ENCODE data around the gene FBXL16. TPM values are rescaled to one million over a fixed set of nuclear protein-coding genes. Genes with fewer than 3 reads are reported as not detected.

FBXL16 gene
- total RNA-seq, 3 donors from 2014 or later = 2.6 to 4.2 TPM; not detected in 1

DNA sequence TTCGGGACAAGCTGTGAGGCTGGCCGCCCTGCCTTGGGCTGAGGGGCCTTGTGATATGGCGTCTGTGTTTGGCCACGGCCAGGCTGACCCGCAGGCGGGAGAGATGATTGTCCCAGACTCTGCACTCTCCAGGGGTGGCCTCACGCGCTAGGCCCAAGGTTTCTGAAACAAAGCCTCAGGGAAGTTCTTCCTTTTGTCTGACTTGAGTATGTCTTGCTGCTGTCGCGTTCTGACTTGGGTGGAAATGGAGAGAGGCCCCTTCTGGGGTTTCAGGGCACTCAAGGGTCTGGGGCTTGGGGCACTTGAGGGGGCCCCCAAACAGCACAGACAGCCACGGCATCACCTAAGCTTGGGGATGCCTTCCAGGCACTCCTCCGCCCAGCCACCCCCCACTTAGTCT, 5.5 kb upstream of the FBXL16 start:
- Histone ChIP-seq H3K27me3 (peaks cover 13 to 60% of the 10 kb centered on the region in 2 donors), H3K9me3 (no peaks in the 10 kb centered on the region), H3K36me3 (no peaks in the 10 kb centered on the region), H3K4me3 (no peak overlapping the region), H3K27ac (no peak overlapping the region), H3K4me1 (peaks cover 0 to 9% of the 10 kb centered on the region in 2 donors)
- intact Hi-C loops (cut with DNase I; ENCODE audit: low total_unique reads) = no loop called here
- no peak for DNase-seq (ENCODE audit: low spot score in 2 of 2)
- no peak for TF ChIP-seq POLR2A (IDR thresholded peaks at IDR 0.05)
- no peak for TF ChIP-seq POLR2AphosphoS5 (IDR thresholded peaks at IDR 0.05)
- TF ChIP-seq, protein P1, sequence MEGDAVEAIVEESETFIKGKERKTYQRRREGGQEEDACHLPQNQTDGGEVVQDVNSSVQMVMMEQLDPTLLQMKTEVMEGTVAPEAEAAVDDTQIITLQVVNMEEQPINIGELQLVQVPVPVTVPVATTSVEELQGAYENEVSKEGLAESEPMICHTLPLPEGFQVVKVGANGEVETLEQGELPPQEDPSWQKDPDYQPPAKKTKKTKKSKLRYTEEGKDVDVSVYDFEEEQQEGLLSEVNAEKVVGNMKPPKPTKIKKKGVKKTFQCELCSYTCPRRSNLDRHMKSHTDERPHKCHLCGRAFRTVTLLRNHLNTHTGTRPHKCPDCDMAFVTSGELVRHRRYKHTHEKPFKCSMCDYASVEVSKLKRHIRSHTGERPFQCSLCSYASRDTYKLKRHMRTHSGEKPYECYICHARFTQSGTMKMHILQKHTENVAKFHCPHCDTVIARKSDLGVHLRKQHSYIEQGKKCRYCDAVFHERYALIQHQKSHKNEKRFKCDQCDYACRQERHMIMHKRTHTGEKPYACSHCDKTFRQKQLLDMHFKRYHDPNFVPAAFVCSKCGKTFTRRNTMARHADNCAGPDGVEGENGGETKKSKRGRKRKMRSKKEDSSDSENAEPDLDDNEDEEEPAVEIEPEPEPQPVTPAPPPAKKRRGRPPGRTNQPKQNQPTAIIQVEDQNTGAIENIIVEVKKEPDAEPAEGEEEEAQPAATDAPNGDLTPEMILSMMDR (IDR thresholded peaks at IDR 0.05) = no peak

DNA sequence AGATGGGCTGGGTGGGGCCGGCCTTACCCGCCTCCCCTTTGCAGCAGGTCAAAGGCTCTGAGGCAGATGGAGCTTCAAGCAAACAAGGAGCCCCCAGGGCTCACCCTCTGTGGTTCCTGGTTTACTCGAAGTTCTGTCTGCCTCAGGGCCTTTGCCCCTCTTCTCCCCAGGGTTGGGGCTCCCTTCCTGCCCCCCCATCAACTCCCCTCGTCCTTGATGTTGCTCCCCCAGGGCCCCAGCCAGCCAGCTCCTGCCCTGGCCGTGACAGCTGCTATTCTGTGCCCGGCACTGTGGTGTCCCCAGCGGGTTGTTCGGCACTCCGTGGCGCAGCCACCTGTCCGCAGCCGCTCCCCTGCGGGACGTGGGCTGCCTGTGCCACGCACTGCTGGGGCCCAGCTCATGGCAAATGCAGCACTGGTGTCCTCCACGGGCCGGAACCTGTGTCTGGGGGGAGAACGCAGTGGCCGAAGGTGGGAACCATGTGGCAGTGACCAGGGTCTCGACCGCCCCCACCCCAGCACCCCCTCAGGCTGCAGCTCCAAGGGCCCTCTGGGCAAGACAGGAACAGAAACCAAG, 5.0 kb upstream of the FBXL16 start:
- TF ChIP-seq POLR2AphosphoS5 (IDR thresholded peaks at IDR 0.05) (no peak), POLR2A (IDR thresholded peaks at IDR 0.05) (no peak)
- TF ChIP-seq, protein P1 (IDR thresholded peaks at IDR 0.05) = no peak
- Histone ChIP-seq H3K4me1 (peaks cover 0 to 6% of the 10 kb centered on the region in 2 donors), H3K36me3 (no peaks in the 10 kb centered on the region), H3K27me3 (peaks cover 13 to 62% of the 10 kb centered on the region in 2 donors), H3K9me3 (no peaks in the 10 kb centered on the region), H3K4me3 (no peak overlapping the region), H3K27ac (no peak overlapping the region)
- intact Hi-C loops (cut with DNase I; ENCODE audit: low total_unique reads) = no loop called here
- DNase-seq (ENCODE audit: low spot score in 2 of 2) = no peak

DNA sequence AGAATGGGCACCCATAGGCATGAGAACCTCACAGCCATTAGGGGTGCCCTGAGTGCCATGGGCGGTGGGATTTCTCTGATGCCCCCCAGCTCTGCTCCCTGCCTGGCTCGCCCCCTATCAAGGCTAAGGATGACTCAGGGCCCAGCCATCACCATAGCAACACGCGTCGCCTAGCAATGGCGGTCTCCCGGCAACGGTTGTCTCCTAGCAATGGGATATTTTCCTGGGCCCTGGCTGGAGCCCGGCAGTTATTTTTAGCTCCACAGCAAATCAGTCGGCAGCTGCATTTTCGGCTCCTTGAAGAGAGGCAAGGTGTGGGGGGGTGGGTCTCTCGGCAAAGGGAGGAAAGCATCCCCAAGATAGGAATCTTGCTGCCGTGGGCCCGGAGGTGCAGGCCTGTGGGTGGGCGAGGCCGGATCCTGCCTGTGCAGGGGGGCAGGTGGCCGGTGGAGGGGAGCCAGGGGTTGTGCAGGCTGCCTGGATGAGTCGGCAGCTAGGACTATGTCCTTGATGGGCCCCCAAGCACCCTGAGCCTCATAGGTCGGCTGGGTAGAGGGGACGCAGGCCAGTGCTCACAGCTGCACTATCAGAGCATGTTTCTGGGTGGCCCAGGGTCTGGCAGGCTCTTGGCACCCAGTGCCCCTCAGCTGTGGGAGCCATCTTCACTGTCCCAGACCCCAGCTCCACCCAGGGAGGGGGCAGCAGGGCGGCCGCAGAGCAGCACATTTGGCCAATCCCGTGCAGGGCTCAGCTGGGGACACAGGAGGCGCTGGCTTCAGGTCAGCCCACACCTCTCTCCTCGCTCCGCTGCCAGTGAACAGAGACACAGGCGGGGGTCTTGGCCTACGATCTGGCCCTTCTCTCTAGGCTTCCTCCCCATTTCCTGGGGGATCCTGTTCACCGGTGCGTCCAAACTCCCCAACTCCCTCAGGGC, 4.2 kb upstream of the FBXL16 start:
- no peaks in the 10 kb centered on the region for H3K9me3 ChIP-seq
- DNase-seq (ENCODE audit: low spot score in 2 of 2) = no peak
- no peak overlapping the region for H3K27ac ChIP-seq
- peaks cover 18 to 67% of the 10 kb centered on the region in 2 donors for H3K27me3 ChIP-seq
- intact Hi-C loops (cut with DNase I; ENCODE audit: low total_unique reads) = no loop called here
- H3K36me3 ChIP-seq = no peaks in the 10 kb centered on the region
- peaks cover 0 to 6% of the 10 kb centered on the region in 2 donors for H3K4me1 ChIP-seq
- H3K4me3 ChIP-seq = no peak overlapping the region
- no peak for TF ChIP-seq POLR2A (IDR thresholded peaks at IDR 0.05)
- TF ChIP-seq, protein P1 (IDR thresholded peaks at IDR 0.05) = no peak
- no peak for TF ChIP-seq POLR2AphosphoS5 (IDR thresholded peaks at IDR 0.05)

DNA sequence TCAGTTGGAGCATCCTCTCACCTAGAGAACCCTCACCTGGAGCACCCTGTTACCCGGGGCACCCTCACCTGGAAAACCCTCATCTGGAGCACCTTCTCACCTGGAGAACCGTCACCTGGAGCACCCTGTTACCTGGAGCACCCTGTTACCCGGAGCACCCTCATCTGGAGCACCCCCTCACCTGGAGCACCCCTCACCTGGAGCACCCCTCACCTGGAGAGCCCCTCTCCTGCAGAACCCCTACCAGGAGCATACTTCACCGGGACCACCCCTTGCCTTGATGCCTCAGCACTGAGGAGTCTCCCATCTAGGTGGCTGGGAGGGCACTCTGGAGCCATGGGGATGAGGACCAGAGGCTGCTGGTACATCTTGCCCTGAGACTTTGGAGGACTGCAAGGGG, 3.4 kb upstream of the FBXL16 start:
- Histone ChIP-seq H3K27ac (no peak overlapping the region), H3K4me1 (peaks cover 0 to 6% of the 10 kb centered on the region in 2 donors), H3K9me3 (no peaks in the 10 kb centered on the region), H3K27me3 (peaks cover 24 to 76% of the 10 kb centered on the region in 2 donors), H3K36me3 (no peaks in the 10 kb centered on the region), H3K4me3 (no peak overlapping the region)
- no peak for DNase-seq (ENCODE audit: low spot score in 2 of 2)
- TF ChIP-seq POLR2AphosphoS5 (IDR thresholded peaks at IDR 0.05) (no peak), POLR2A (IDR thresholded peaks at IDR 0.05) (no peak)
- TF ChIP-seq, protein P1 (IDR thresholded peaks at IDR 0.05) = no peak
- intact Hi-C loops (cut with DNase I; ENCODE audit: low total_unique reads) = no loop called here

DNA sequence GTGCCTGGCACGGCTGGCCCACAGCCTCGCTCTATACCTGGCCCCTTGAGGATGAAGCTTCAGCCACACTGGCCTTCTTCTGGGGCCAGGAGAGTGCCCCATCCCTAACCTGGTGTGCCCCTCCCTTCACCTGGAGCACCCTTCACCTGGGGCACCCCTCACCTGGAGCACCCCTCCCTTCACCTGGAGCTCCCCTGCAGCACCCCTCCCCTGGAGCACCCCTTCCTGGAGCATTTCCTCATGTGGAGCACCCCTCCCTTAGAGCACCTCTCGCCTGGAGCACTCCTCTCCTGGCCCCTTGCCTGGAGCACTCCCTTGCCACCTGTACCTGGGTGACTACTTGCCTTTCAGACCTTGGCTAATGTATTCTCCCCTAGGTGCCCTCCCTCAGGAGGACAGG, 2.4 kb upstream of the FBXL16 start:
- intact Hi-C loops (cut with DNase I; ENCODE audit: low total_unique reads) = no loop called here
- Histone ChIP-seq H3K27ac (no peak overlapping the region), H3K9me3 (no peaks in the 10 kb centered on the region), H3K4me3 (no peak overlapping the region), H3K27me3 (peaks cover 24 to 86% of the 10 kb centered on the region in 2 donors), H3K4me1 (peaks cover 0 to 6% of the 10 kb centered on the region in 2 donors), H3K36me3 (no peaks in the 10 kb centered on the region)
- TF ChIP-seq, protein P1 (IDR thresholded peaks at IDR 0.05) = no peak
- TF ChIP-seq POLR2AphosphoS5 (IDR thresholded peaks at IDR 0.05) (no peak), POLR2A (IDR thresholded peaks at IDR 0.05) (no peak)
- no peak for DNase-seq (ENCODE audit: low spot score in 2 of 2)

Measured in breast epithelium (tissue), 4 donors.